Activated CD4-positive, alpha-beta T cell treated with anti-CD3 and anti-CD28 coated beads for 1 hour (primary cell): Measurements from ENCODE around the gene MMP24OS.
"Not testable (repeated sequence)": the region's sequence is repeated elsewhere in the genome, so short reads cannot be mapped to it uniquely, and the experiment has no call there.

Experiments used
- DNase-seq: peaks from one replicate; pipeline ENCODE4 v3.0.0-alpha.2; 2020

Gene MMP24OS

GRCh38 chr20:35273449-35274171 is 4.3 kb downstream of the MMP24OS start:
- DNase-seq, result no peak

DNA sequence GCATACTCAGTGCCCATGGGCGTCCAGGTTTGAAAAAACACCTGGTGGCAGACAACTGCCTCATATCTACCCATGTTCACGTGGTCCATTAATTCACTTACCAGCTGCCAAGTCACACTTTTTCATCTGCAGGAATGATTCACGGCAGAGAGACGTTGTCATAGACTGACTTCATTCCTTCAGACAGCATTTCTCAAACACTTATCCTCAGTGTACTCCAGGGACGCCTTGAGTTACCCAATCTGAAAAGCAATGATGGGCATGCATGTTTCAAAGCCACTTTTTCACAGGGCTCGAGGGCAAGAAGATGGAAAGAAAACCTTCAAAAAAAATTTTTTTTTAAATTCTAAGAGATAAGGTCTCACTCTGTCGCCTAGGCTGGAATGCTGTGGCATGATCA is 6.0 kb downstream of the MMP24OS start:
- no peak for DNase-seq

GRCh38 chr20:35271073-35271882 is 6.6 kb downstream of the MMP24OS start:
- no peak for DNase-seq

DNA sequence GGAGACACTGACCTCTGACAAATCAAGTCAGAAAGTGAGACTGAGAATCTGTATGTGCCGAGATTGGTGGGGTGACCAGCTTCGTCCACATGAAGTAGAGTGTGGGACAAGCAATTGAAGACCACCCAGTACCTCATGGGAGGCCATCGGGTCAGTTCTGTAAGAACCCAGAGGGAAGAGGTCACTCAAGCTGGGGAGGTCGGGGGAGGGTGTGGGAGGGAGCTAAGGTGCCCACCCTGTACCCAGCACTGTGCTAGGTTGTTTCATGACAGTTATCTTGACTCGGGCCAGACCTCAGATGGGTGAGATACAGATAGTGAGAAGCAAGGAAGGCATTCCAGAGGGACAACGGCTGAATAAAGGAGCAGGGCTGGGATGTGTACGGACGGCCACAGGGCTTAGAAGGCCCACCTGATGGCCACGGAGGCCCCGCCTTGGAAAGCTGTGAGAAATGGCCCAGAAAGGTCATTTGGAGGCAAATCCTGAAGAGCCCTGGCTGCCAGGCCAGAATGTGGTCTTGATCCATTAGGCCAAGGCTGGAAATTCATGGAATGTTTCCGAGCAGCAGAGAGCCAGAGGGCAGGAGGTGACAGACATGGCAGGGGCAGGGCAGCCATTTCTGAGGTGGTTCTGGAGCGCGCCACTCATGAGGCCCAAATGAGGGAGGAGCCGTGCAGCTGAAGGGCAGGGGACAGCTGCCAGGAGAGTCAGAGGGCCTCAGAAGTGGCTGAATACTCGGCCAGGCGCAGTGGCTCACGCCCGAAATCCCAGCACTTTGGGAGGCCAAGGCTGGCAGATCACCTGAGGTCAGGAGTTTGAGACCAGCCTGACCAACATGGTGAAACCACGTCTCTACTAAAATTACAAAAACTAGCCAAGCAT is 7.7 kb downstream of the MMP24OS start:
- no peak for DNase-seq

DNA sequence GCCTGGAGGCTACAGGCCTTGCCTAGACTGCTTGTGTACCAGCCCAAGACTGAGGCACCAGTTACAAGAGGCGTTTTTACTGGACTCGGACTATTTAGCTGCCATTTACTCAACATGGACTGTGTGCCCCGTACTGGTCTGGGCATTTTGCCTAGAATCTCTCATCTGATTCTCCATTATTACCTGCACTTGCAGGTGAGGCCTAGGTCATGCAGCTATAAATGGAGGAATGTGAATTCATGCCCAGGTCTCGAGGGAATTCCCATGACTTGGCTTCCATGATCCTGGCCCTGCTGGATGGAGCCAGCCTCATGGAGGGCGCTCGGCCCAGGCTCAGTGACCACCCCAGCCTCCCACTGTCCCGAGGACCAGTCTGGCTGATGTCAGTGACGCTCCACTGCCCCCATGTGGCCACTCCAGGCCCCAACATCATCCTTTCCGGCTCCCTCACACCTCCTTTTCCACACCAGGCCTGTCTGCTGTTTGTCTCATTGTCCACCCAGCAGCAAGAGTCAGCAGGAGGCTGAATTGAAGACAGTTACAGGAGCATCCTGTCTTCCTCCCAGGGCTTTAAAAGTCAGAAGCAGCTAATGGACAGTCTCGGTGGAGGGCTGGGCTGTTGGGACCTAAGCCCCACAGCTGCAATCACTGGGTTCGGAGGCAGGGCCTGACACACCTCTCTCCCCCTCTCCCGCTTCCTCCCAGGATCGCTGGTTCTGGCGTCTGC is 8.7 kb downstream of the MMP24OS start:
- DNase-seq, result no peak

- DNase-seq, result no peak
These were observed 10.8 kb downstream of the MMP24OS start for GRCh38 chr20:35267092-35267491.

DNA sequence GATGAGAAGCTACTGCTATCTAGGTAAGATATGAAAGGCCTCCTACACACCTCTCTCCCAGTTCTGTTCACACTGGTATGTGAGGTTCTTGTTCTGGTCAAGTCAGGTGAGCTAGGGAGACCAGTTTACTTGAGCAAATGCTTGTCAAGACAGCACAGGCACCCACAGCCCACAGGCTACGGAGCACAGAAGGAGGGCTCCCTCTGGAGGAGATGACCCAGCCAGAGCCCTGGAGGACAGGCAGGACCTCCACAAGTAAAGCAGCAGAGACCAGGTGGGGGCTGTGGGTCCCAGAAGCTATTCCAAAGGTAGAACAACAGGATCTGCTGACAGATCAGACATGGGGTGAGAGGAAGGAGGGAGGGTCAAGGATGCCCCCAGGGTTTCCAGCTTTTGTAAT is 13.2 kb downstream of the MMP24OS start:
- DNase-seq, result no peak

- no peak for DNase-seq
These were observed 14.2 kb downstream of the MMP24OS start for GRCh38 chr20:35263532-35264341.

DNA sequence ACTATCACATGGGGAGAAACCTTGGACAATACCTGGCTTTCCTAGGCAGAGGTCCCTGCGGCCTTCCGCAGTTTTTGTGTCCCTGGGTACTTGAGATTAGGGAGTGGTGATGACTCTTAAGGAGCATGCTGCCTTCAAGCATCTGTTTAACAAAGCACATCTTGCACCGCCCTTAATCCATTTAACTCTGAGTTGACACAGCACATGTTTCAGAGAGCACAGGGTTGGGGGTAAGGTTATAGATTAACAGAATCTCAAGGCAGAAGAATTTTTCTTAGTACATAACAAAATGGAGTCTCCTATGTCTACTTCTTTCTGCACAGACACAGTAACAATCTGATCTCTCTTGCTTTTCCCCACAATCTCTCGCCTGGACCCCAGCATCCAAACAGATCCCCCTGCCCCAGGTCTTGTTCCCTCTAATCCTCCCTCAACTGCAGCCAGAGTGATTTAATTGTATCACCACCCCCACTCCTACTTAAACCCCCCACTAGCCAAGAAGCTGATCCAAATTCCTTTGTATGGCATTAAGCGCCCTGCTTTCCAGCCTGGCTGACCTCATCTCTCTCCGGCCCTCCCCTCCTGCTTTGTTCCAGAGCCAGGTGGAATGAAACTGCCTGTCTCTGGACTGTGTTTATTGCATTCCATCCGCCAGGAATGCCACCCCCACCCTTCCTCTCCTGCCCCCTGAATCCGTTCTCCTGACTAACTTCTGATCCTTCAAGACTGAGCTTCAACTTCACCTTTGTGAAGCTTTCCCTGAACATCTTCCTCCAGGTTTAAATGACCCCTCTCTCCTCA is 15.0 kb downstream of the MMP24OS start:
- DNase-seq, result not testable (repeated sequence)

DNA sequence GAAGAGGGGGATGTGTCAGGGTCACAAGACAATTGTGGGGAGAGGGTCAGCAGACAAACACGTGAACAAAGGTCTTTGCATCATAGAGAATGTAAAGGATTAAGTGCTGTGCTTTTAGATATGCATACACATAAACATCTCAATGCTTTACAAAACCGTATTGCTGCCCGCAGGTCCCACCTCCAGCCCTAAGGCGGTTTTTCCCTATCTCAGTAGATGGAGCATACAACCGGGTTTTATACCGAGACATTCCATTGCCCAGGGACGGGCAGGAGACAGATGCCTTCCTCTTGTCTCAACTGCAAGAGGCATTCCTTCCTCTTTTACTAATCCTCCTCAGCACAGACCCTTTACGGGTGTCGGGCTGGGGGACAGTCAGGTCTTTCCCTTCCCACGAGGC is 15.6 kb downstream of the MMP24OS start:
- DNase-seq, result not testable (repeated sequence)

GRCh38 chr20:35260426-35260825 is 17.5 kb downstream of the MMP24OS start:
- DNase-seq, result no peak

- DNase-seq, result no peak
These were observed 20.6 kb downstream of the MMP24OS start for GRCh38 chr20:35257175-35257909.

GRCh38 chr20:35254448-35254999 is 23.4 kb downstream of the MMP24OS start:
- DNase-seq, result no peak

- DNase-seq, result no peak
These were observed 24.9 kb downstream of the MMP24OS start for GRCh38 chr20:35253010-35253409.

- DNase-seq, result not testable (repeated sequence)
These were observed 25.3 kb downstream of the MMP24OS start for GRCh38 chr20:35252598-35252997.

DNA sequence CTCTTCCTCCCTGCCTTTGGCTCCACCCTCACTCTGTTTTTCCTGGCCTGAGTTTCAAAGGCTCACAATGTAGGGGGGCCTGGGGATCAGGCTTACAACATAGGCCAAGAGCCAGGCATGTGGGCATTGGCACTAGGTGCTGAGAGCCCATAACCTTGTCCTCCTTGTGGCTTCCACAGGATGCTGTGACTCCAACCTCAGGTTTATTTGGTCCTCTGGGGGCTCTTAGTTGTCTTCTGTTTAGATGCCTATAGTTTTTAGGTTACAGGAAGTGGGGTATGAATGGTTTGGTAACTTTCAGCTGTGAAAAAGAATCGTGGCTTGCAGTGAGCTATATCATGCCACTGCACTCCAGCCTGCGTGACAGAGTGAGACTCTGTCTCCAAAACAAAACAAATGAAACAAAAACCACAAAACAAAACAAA is 25.9 kb downstream of the MMP24OS start:
- DNase-seq, result no peak

DNA sequence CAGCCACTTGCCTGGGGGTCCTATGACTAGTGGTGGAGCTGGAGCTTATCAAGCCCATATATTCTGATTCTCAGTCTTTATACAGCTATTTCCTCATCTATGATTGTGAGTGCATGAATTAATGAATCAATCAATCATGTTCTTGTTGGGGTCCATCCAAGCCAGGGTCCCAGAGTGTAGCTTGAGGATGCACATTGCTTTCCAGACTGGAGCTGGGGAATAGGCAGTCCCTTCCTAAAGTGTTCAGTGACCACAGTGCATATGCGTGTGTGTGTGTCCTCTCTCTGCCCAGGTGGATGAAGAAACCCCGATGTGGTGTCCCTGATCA is 26.3 kb downstream of the MMP24OS start:
- no peak for DNase-seq

DNA sequence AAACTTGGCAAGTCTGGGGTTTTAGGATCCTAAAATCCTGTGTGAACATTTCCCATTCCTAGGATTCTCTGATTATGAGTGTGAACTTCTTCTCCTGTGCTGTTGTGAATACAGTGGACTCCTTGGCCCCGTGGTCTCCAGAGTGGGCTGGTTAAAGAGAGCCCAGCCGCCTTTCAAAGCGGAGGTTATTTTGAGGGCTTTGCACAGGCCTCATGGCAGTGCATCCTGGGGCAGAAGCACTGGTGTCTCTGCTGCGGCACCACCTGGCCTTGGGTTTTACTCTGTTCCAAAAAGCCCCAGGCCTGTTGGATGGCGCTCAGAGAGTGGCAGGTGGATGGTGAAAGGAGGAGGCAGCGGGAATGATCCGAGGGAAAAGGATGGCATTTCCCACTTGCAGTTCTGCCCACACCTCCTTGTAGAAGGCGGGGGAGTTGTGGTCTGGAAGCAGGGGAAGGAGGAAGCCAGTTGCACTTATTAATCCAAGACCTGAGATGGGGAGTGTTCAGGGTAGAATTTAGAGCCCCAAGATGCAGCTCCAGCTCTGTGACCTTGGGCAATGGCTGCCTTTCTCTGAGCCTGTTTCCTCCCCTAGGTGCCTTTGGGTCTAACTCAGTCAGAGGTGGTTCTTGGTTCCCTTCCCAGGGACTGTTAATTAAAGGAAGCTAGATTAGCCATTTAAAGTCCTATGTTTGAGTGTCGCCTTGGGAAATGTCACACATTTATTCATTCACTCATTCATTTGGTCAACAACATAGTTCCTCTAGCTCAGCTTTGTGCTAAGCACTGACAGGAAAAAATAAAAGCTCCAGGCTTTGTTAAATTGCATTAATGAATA is 29.1 kb downstream of the MMP24OS start:
- DNase-seq, result no peak

GRCh38 chr20:35246723-35247122 is 31.2 kb downstream of the MMP24OS start:
- no peak for DNase-seq
